CD4-positive, alpha-beta T cell treated with Interleukin-4 for 4 hours (primary cell): ENCODE results near the gene RBSN.
A peak's percentile ranks its signal among the peaks of the same experiment; 100 is the strongest.

ENCODE experiments used
- DNase-seq: peaks from one replicate; pipeline ENCODE4 v3.0.0-alpha.2; 2020

Gene RBSN

GRCh38 chr3:15055019-15055557 lies 43.9 kb downstream of the RBSN start:
- DNase-seq: peak; percentile 55

- DNase-seq: no peak
Observed at GRCh38 chr3:15053541-15053940, 45.4 kb downstream of the RBSN start.

GRCh38 chr3:15052335-15053242 lies 46.4 kb downstream of the RBSN start:
- DNase-seq: no peak

- peak; percentile 25 for DNase-seq
Observed at GRCh38 chr3:15051531-15051930, 47.4 kb downstream of the RBSN start.

GRCh38 chr3:15050405-15051092 lies 48.4 kb downstream of the RBSN start:
- no peak for DNase-seq

GRCh38 chr3:15049584-15049983 lies 49.4 kb downstream of the RBSN start:
- no peak for DNase-seq

GRCh38 chr3:15045667-15046066 lies 53.3 kb downstream of the RBSN start:
- DNase-seq: no peak

GRCh38 chr3:15044326-15044725 lies 54.6 kb downstream of the RBSN start:
- DNase-seq: no peak

GRCh38 chr3:15043408-15044171 lies 55.4 kb downstream of the RBSN start:
- no peak for DNase-seq

- DNase-seq: no peak
Observed at GRCh38 chr3:15042936-15043335, 56.0 kb downstream of the RBSN start.

- DNase-seq: no peak
Observed at GRCh38 chr3:15041950-15042349, 57.0 kb downstream of the RBSN start.

- no peak for DNase-seq
Observed at GRCh38 chr3:15040844-15041243, 58.1 kb downstream of the RBSN start.

GRCh38 chr3:15038306-15038705 lies 60.6 kb downstream of the RBSN start:
- no peak for DNase-seq

GRCh38 chr3:15033103-15033502 lies 65.8 kb downstream of the RBSN start:
- no peak for DNase-seq

- DNase-seq: no peak
Observed at GRCh38 chr3:15032650-15033049, 66.3 kb downstream of the RBSN start.

- DNase-seq: no peak
Observed at GRCh38 chr3:15029625-15030024, 69.3 kb downstream of the RBSN start.

- DNase-seq: no peak
Observed at GRCh38 chr3:15023719-15024118, 75.2 kb downstream of the RBSN start.

- no peak for DNase-seq
Observed at GRCh38 chr3:15023249-15023648, 75.7 kb downstream of the RBSN start.
